H1 (cell line): ENCODE measurements around the gene DNAAF8. TPM values are rescaled to one million over a fixed set of nuclear protein-coding genes. Genes with fewer than 3 reads are reported as not detected.

ENCODE experiments used
- RAD21 ChIP-seq, 2 experiments: IDR thresholded peaks in 1 of 2; conservative IDR thresholded peaks in 1 of 2; 2 replicates each; pipeline ENCODE4 v1.6.1; 2011; ENCODE audit warnings: low read depth in 2 of 2, low read length in 2 of 2, improper control_type of control experiment in 1 of 2, inconsistent platforms in 1 of 2, mild to moderate bottlenecking in 1 of 2, moderate library complexity in 1 of 2
- SIN3A ChIP-seq, 2 experiments: IDR thresholded peaks in 1 of 2; conservative IDR thresholded peaks in 1 of 2; 2 replicates each; pipeline ENCODE4 v1.6.1; 2011 to 2012; ENCODE audit warnings: low read length in 2 of 2, improper control_type of control experiment in 1 of 2, low read depth in 1 of 2, mild to moderate bottlenecking in 1 of 2
- TEAD4 ChIP-seq: IDR thresholded peaks from 2 replicates; pipeline ENCODE4 v1.6.1; 2012; ENCODE audit warnings: low read depth, low read length, inconsistent platforms, mixed read lengths
- polyA plus RNA-seq, 7 experiments: library from polyadenylated mRNA; depleted of rRNA in 3 of 7; stranded (reverse) in 5 of 7; unstranded in 2 of 7; fragments of >200 nt in 5 of 7; fragments of 200-250 nt in 2 of 7; gene quantifications; 1 replicate in 5 of 7; 2 replicates in 1 of 7; 4 replicates in 1 of 7; pipeline versions ENCODE4 v1.2.1 to v1.2.3, GENCODE V29; 2011 to 2013; ENCODE audit warnings: missing spikeins in 2 of 7, mixed read lengths in 2 of 7
- total RNA-seq: library from RNA; stranded (reverse); fragmentation: NEBNext Ultra II Directional; extraction: Animal tissue kit (Norgen Biotek cat#: 25700); gene quantifications from 2 replicates; pipeline ENCODE4 v1.2.1, GENCODE V29; 2021

Gene DNAAF8
- total and polyA plus RNA-seq, 2 of the 8 experiments (the other 6 are each of a cell fraction or from before 2014, with no cell fraction given): 0.39 TPM; not detected in 1

DNA sequence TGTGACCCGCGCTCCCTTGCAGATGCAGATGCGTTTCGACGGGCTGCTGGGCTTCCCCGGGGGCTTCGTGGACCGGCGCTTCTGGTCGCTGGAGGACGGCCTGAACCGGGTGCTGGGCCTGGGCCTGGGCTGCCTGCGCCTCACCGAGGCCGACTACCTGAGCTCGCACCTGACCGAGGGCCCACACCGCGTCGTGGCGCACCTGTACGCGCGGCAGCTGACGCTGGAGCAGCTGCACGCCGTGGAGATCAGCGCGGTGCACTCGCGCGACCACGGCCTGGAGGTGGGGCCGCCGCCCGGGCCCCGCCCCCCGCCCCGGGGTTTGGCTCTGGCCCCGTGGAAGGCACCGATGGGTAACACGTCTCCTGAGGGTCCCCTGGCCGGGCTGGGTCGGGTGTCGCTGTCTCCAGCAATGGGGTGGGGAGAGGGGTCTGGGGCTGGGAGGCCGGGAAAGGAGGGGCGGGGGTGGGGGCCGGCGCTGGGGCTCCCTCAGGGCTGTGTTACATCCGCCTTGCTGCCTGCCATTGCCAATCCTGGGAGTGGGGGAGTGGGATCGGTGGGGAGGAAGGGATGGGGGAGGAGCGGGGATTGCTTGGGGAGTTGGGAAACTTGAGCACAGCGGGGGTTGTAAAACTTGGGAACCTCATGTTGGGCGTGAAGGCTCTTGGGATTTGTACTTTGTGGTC, 40.2 kb upstream of the DNAAF8 start (continued):
- TF ChIP-seq SIN3A (conservative IDR thresholded peaks at IDR 0.05 in 1 of 2, IDR thresholded peaks at IDR 0.05 in 1 of 2; ENCODE audit: low read depth in 1 of 2, low read length in 2 of 2) (peak in 1 of 2 experiments; percentile 7; a peak in 2 of 4 replicates), RAD21 (IDR thresholded peaks at IDR 0.05 in 1 of 2, conservative IDR thresholded peaks at IDR 0.05 in 1 of 2; ENCODE audit: low read depth in 2 of 2, low read length in 2 of 2) (no peak), TEAD4 (no peak)
- TF ChIP-seq, all 59 proteins: peak for 3
